SH-SY5Y (cell line): ENCODE results near the gene CAPN14.

Source experiments
- GATA2 ChIP-seq: IDR thresholded peaks from 2 replicates; pipeline ENCODE4 v1.6.1; 2011; ENCODE audit warnings: mild to moderate bottlenecking, low read depth, low read length
- GATA3 ChIP-seq: IDR thresholded peaks from 2 replicates; pipeline ENCODE4 v1.6.1; 2011; ENCODE audit warnings: low read depth, mild to moderate bottlenecking, low read length, moderate library complexity

CAPN14 gene

GRCh38 chr2:31203916-31204315 is 13.4 kb downstream of the CAPN14 start:
- TF ChIP-seq GATA2, result no peak
- TF ChIP-seq GATA3, result no peak

GRCh38 chr2:31202833-31203232 is 14.5 kb downstream of the CAPN14 start:
- TF ChIP-seq GATA2 (no peak), GATA3 (no peak)

- TF ChIP-seq GATA3 (no peak), GATA2 (no peak)
Measured at GRCh38 chr2:31202041-31202440, 15.3 kb downstream of the CAPN14 start.

GRCh38 chr2:31200972-31201371 is 16.3 kb downstream of the CAPN14 start:
- TF ChIP-seq GATA3 (no peak), GATA2 (no peak)

GRCh38 chr2:31199206-31199605 is 18.1 kb downstream of the CAPN14 start:
- no peak for TF ChIP-seq GATA3
- no peak for TF ChIP-seq GATA2

- no peak for TF ChIP-seq GATA2
- TF ChIP-seq GATA3, result no peak
Measured at GRCh38 chr2:31197669-31198068, 19.6 kb downstream of the CAPN14 start.

- no peak for TF ChIP-seq GATA2
- TF ChIP-seq GATA3, result no peak
Measured at GRCh38 chr2:31197166-31197565, 20.1 kb downstream of the CAPN14 start.

GRCh38 chr2:31196622-31197021 is 20.7 kb downstream of the CAPN14 start:
- TF ChIP-seq GATA2, result no peak
- no peak for TF ChIP-seq GATA3

- no peak for TF ChIP-seq GATA3
- no peak for TF ChIP-seq GATA2
Measured at GRCh38 chr2:31193806-31194205, 23.5 kb downstream of the CAPN14 start.

GRCh38 chr2:31192851-31193392 is 24.4 kb downstream of the CAPN14 start:
- TF ChIP-seq GATA3 (no peak), GATA2 (no peak)

- no peak for TF ChIP-seq GATA3
Measured at GRCh38 chr2:31192396-31192795, 24.9 kb downstream of the CAPN14 start.

- TF ChIP-seq GATA3 (no peak), GATA2 (no peak)
Measured at GRCh38 chr2:31191931-31192330, 25.4 kb downstream of the CAPN14 start.

- TF ChIP-seq GATA3, result no peak
- no peak for TF ChIP-seq GATA2
Measured at GRCh38 chr2:31190188-31190587, 27.1 kb downstream of the CAPN14 start.

GRCh38 chr2:31189141-31189540 is 28.2 kb downstream of the CAPN14 start:
- TF ChIP-seq GATA2 (no peak), GATA3 (no peak)

GRCh38 chr2:31188131-31188530 is 29.2 kb downstream of the CAPN14 start:
- TF ChIP-seq GATA3 (no peak), GATA2 (no peak)

- TF ChIP-seq GATA3 (no peak), GATA2 (no peak)
Measured at GRCh38 chr2:31187166-31187565, 30.1 kb downstream of the CAPN14 start.

GRCh38 chr2:31176742-31177141 is 40.6 kb downstream of the CAPN14 start:
- TF ChIP-seq GATA3, result no peak
- TF ChIP-seq GATA2, result no peak

- TF ChIP-seq GATA2, result no peak
- no peak for TF ChIP-seq GATA3
Measured at GRCh38 chr2:31171142-31171541, 46.2 kb downstream of the CAPN14 start.
